ENCODE data around the gene TCTA. TPM values are rescaled to one million over a fixed set of nuclear protein-coding genes. Genes with fewer than 3 reads are reported as not detected.

Gene TCTA
- total and polyA plus RNA-seq, 10 of the 15 experiments (the other 5 are each of a cell fraction or from before 2014, with no cell fraction given), result 6.5 to 30.5 (median 18.3) TPM

- H3K79me2 ChIP-seq (ENCODE audit: control insufficient read depth, insufficient read depth, low read length), result peaks cover 2% of the 10 kb centered on the region; the same call in 1 of the 2 replicates
- H3K27me3 ChIP-seq (replicated peaks in 1 of 2; ENCODE audit: control insufficient read depth in 2 of 2, insufficient read depth in 2 of 2, low read length in 1 of 2), result no peaks in the 10 kb centered on the region
- H3K27ac ChIP-seq (ENCODE audit: control insufficient read depth, insufficient read depth), result no peak overlapping the region
- ChIA-PET POLR2A (interaction anchor here (0.5 to 1.3 kb wide), 2 partner anchors 15 to 20 kb away, joined by 3 read pairs; no protein-coding TSS in a partner anchor), CTCF (no interaction called here), SMC1A (ENCODE audit: uncharacterized antibody, unreplicated experiment) (interaction anchor here (1.3 kb wide), 1 partner anchor 9 kb away, joined by 3 read pairs; no protein-coding TSS in a partner anchor), RAD21 (ENCODE audit: unreplicated experiment) (no interaction called here)
- BruUV-seq (replicated peaks), result no TSS peak
- no peaks in the 10 kb centered on the region; a peak in 1 of 4 replicates for H3K36me3 ChIP-seq (ENCODE audit: control insufficient read depth in 2 of 2, insufficient read depth in 2 of 2, low read length in 1 of 2)
- ATAC-seq (no peak), FAIRE-seq (no peak), DNase-seq (ENCODE audit: low read depth, low spot score) (no peak)
- no peak overlapping the region for H3K9ac ChIP-seq (ENCODE audit: control insufficient read depth, insufficient read depth, low read length)
- H3K4me1 ChIP-seq (ENCODE audit: control insufficient read depth, insufficient read depth, low read length), result peaks cover 12% of the 10 kb centered on the region
- intact Hi-C loops (cut with micrococcal nuclease; ENCODE audit: unreplicated experiment), result no loop called here
- no peaks in the 10 kb centered on the region for H4K20me1 ChIP-seq (ENCODE audit: control insufficient read depth, insufficient read depth)
- no peak overlapping the region for H3K4me2 ChIP-seq (ENCODE audit: control insufficient read depth, insufficient read depth)
- H2AFZ ChIP-seq (ENCODE audit: control insufficient read depth, low read depth, low read length), result no peak overlapping the region
- in situ Hi-C loops (cut with MboI), result no loop called here
- no peaks in the 10 kb centered on the region for H3K9me3 ChIP-seq (replicated peaks; ENCODE audit: control insufficient read depth, insufficient read depth, low read length)
- 95% methylated on average over 6 of the region's 6 CpGs for WGBS (ENCODE audit: insufficient coverage, insufficient replicate concordance, low lambda C conversion rate, missing lambda C conversion rate)
- no peak for TF ChIP-seq NKRF (conservative IDR thresholded peaks at IDR 0.05)
- TF ChIP-seq BCL3 (IDR thresholded peaks at IDR 0.05; ENCODE audit: borderline replicate concordance, insufficient read depth, low read depth, low read length, poor library complexity, severe bottlenecking), result no peak
- TF ChIP-seq SIN3A (IDR thresholded peaks at IDR 0.05; ENCODE audit: low read depth, low read length), result no peak
- no peak for TF ChIP-seq KAT2A (conservative IDR thresholded peaks at IDR 0.05; ENCODE audit: control insufficient read depth, low read depth, low read length)
- no peak for TF ChIP-seq CEBPZ (IDR thresholded peaks at IDR 0.05; ENCODE audit: low read depth, low read length)
- TF ChIP-seq ZNF274 (IDR thresholded peaks at IDR 0.05; ENCODE audit: insufficient read depth, insufficient read length), result no peak
- no peak for TF ChIP-seq PRDM15 (CRISPR knock-in tag; IDR thresholded peaks at IDR 0.05)
- no peak overlapping the region for H3K4me3 ChIP-seq
Observed at GRCh38 chr3:49424816-49425215, 12.6 kb downstream of the TCTA start.
